Measurements from ENCODE around the gene GSTP1. TPM values are rescaled to one million over a fixed set of nuclear protein-coding genes. Genes with fewer than 3 reads are reported as not detected.

GSTP1 gene
- total and polyA plus RNA-seq, 2 donors from 2014 or later, result 800 to 1,687 TPM

GRCh38 chr11:67574938-67575337 lies 8.7 kb upstream of the GSTP1 start:
- peaks cover 0 to 9% (median 0%) of the 10 kb centered on the region in 3 donors for H3K4me1 ChIP-seq (ENCODE audit: control insufficient read depth in 2 of 3, insufficient read depth in 2 of 3, low read depth in 1 of 3, low read length in 3 of 3)
- intact Hi-C loops (cut with DNase I), result no loop called here
- DNase-seq, result no peak
- no peak overlapping the region for H3K27ac ChIP-seq (ENCODE audit: low read depth in 2 of 2, low read length in 2 of 2)
- H3K9me3 ChIP-seq (ENCODE audit: control insufficient read depth in 2 of 3, insufficient read depth in 1 of 3, low read length in 3 of 3), result no peaks in the 10 kb centered on the region
- H3K27me3 ChIP-seq (ENCODE audit: control insufficient read depth, insufficient read depth, low read length), result no peaks in the 10 kb centered on the region
- H3K9ac ChIP-seq (ENCODE audit: low read length in 3 of 3), result no peak overlapping the region
- no peaks in the 10 kb centered on the region for H3K36me3 ChIP-seq (ENCODE audit: control insufficient read depth in 2 of 3, insufficient read depth in 3 of 3, low read length in 3 of 3)
- H3K4me3 ChIP-seq (ENCODE audit: low read length in 3 of 3), result no peak overlapping the region
- no peak for FAIRE-seq
- no peak for TF ChIP-seq CTCF (IDR thresholded peaks at IDR 0.05; ENCODE audit: borderline replicate concordance, extremely low read depth, insufficient read depth)

GRCh38 chr11:67576735-67577475 lies 6.7 kb upstream of the GSTP1 start:
- FAIRE-seq, result no peak
- H3K4me3 ChIP-seq (ENCODE audit: low read length in 3 of 3), result no peak overlapping the region

GRCh38 chr11:67577951-67578350 lies 5.7 kb upstream of the GSTP1 start:
- H3K27me3 ChIP-seq (ENCODE audit: control insufficient read depth, insufficient read depth, low read length), result no peaks in the 10 kb centered on the region
- no peaks in the 10 kb centered on the region for H3K9me3 ChIP-seq (ENCODE audit: control insufficient read depth in 2 of 3, insufficient read depth in 1 of 3, low read length in 3 of 3)
- no peaks in the 10 kb centered on the region for H3K36me3 ChIP-seq (ENCODE audit: control insufficient read depth in 2 of 3, insufficient read depth in 3 of 3, low read length in 3 of 3)
- no peak for TF ChIP-seq CTCF (IDR thresholded peaks at IDR 0.05; ENCODE audit: borderline replicate concordance, extremely low read depth, insufficient read depth)
- H3K4me1 ChIP-seq (ENCODE audit: control insufficient read depth in 2 of 3, insufficient read depth in 2 of 3, low read depth in 1 of 3, low read length in 3 of 3), result peaks cover 7 to 12% (median 7%) of the 10 kb centered on the region in 3 donors
- no peak overlapping the region for H3K9ac ChIP-seq (ENCODE audit: low read length in 3 of 3)
- H3K4me3 ChIP-seq (ENCODE audit: low read length in 3 of 3), result no peak overlapping the region
- no peak overlapping the region for H3K27ac ChIP-seq (ENCODE audit: low read depth in 2 of 2, low read length in 2 of 2)
- intact Hi-C loops (cut with DNase I), result no loop called here
- FAIRE-seq (no peak), DNase-seq (no peak)

More at GRCh38 chr11:67576735-67577475, 6.7 kb upstream of the GSTP1 start:
- peaks cover under 1 to 9% (median under 1%) of the 10 kb centered on the region in 3 donors for H3K4me1 ChIP-seq (ENCODE audit: control insufficient read depth in 2 of 3, insufficient read depth in 2 of 3, low read depth in 1 of 3, low read length in 3 of 3)
- H3K27me3 ChIP-seq (ENCODE audit: control insufficient read depth, insufficient read depth, low read length), result no peaks in the 10 kb centered on the region
- intact Hi-C loops (cut with DNase I), result no loop called here
- H3K9me3 ChIP-seq (ENCODE audit: control insufficient read depth in 2 of 3, insufficient read depth in 1 of 3, low read length in 3 of 3), result no peaks in the 10 kb centered on the region
- H3K27ac ChIP-seq (ENCODE audit: low read depth in 2 of 2, low read length in 2 of 2), result no peak overlapping the region
- DNase-seq, result peak in 1 of 5 donors; percentile 53
- peak; percentile 7 for TF ChIP-seq CTCF (IDR thresholded peaks at IDR 0.05; ENCODE audit: borderline replicate concordance, extremely low read depth, insufficient read depth)
- H3K9ac ChIP-seq (ENCODE audit: low read length in 3 of 3), result no peak overlapping the region
- H3K36me3 ChIP-seq (ENCODE audit: control insufficient read depth in 2 of 3, insufficient read depth in 3 of 3, low read length in 3 of 3), result no peaks in the 10 kb centered on the region
